ENCODE results near the gene ALG10B.
"Not testable (repeated sequence)": the region's sequence is repeated elsewhere in the genome, so short reads cannot be mapped to it uniquely, and the experiment has no call there.

The ALG10B gene

GRCh38 chr12:38291160-38291559 lies 25.4 kb upstream of the ALG10B start:
- H3K4me3 ChIP-seq (ENCODE audit: low read length): no peak overlapping the region
- DNase-seq (ENCODE audit: low read depth): no peak
- TF ChIP-seq, protein P1, sequence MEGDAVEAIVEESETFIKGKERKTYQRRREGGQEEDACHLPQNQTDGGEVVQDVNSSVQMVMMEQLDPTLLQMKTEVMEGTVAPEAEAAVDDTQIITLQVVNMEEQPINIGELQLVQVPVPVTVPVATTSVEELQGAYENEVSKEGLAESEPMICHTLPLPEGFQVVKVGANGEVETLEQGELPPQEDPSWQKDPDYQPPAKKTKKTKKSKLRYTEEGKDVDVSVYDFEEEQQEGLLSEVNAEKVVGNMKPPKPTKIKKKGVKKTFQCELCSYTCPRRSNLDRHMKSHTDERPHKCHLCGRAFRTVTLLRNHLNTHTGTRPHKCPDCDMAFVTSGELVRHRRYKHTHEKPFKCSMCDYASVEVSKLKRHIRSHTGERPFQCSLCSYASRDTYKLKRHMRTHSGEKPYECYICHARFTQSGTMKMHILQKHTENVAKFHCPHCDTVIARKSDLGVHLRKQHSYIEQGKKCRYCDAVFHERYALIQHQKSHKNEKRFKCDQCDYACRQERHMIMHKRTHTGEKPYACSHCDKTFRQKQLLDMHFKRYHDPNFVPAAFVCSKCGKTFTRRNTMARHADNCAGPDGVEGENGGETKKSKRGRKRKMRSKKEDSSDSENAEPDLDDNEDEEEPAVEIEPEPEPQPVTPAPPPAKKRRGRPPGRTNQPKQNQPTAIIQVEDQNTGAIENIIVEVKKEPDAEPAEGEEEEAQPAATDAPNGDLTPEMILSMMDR (IDR thresholded peaks at IDR 0.05; ENCODE audit: insufficient read depth, low read depth, low read length, missing control alignments): no peak

GRCh38 chr12:38302972-38303371 lies 13.6 kb upstream of the ALG10B start:
- not testable (repeated sequence) for H3K4me3 ChIP-seq (ENCODE audit: low read length)

GRCh38 chr12:38321966-38322365 lies 5.4 kb downstream of the ALG10B start:
- not testable (repeated sequence) for H3K4me3 ChIP-seq (ENCODE audit: low read length); DNase-seq (ENCODE audit: low read depth)

More at GRCh38 chr12:38302972-38303371, 13.6 kb upstream of the ALG10B start:
- not testable (repeated sequence) for DNase-seq (ENCODE audit: low read depth)

DNA sequence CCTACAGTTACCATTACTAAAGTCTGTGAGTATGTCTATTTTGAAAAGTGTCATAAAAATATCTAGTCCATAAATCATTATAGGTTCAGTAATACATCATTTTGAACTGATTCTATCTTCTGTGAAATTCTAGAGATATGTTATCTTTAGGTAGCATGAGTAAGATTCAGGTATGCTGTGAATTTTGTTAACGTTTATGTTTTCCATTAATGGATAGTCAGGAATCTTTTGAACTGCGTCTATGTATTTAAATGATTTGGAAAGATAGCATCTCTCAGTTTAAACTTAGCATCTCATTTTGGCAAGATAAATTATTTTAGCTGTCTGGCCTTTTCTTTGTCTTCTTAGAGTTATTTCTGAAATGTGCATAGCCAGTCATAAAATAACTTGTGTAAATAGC lies 8.3 kb downstream of the ALG10B start:
- TF ChIP-seq, protein P1 (IDR thresholded peaks at IDR 0.05; ENCODE audit: insufficient read depth, low read depth, low read length, missing control alignments): no peak
- DNase-seq (ENCODE audit: low read depth): no peak

DNA sequence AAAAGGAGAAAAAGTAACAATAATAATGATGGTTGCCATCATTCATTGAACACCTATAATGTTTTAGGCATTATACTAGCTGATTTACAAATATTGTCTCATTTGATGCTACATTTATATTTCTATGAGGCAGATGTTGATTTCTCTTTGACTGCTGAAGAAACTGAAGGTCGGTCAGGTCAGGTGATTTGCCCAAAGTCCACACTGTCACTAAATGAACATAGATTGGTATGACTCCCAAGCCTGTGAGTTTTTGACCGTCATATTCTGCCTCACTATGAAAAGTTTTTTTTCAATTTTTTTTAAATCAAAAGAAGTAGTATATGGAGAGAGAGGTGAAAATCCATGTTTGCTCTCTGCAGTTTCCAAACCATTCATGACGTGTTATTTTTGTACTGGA lies 10.8 kb downstream of the ALG10B start:
- TF ChIP-seq, protein P1 (IDR thresholded peaks at IDR 0.05; ENCODE audit: insufficient read depth, low read depth, low read length, missing control alignments): no peak
- no peak overlapping the region for H3K4me3 ChIP-seq (ENCODE audit: low read length)
- no peak for DNase-seq (ENCODE audit: low read depth)

More for the DNA sequence above, 8.3 kb downstream of the ALG10B start:
- H3K4me3 ChIP-seq (ENCODE audit: low read length): no peak overlapping the region

- peak; percentile 48 for DNase-seq (ENCODE audit: low read depth)
- no peak overlapping the region for H3K4me3 ChIP-seq (ENCODE audit: low read length)
Measured at GRCh38 chr12:38328306-38328895, 11.8 kb downstream of the ALG10B start.

GRCh38 chr12:38330414-38330813 lies 13.8 kb downstream of the ALG10B start:
- DNase-seq (ENCODE audit: low read depth); H3K4me3 ChIP-seq (ENCODE audit: low read length): not testable (repeated sequence)

More at GRCh38 chr12:38328306-38328895, 11.8 kb downstream of the ALG10B start:
- TF ChIP-seq, protein P1 (IDR thresholded peaks at IDR 0.05; ENCODE audit: insufficient read depth, low read depth, low read length, missing control alignments): peak; percentile 40

DNA sequence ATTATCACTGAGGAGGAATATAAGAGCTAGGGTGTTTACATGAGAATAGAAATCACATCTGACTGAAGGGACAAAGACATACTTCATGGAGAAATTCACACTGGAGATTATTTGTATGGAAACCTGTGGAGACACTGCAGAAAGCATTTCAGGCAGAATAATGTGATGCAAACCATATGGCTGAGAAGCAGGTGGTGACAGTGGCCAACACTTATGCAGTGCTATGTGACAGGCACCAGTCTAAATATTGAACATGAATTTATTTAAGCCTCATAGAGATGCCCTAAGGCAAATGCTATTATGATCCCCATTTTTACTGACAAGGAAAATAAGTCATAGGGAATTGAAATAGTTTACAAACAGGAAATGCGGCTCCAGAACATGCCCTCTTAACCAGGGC lies 16.2 kb downstream of the ALG10B start:
- H3K4me3 ChIP-seq (ENCODE audit: low read length): no peak overlapping the region
- no peak for DNase-seq (ENCODE audit: low read depth)
- TF ChIP-seq, protein P1 (IDR thresholded peaks at IDR 0.05; ENCODE audit: insufficient read depth, low read depth, low read length, missing control alignments): no peak

- no peak for DNase-seq (ENCODE audit: low read depth)
- no peak overlapping the region for H3K4me3 ChIP-seq (ENCODE audit: low read length)
- TF ChIP-seq, protein P1 (IDR thresholded peaks at IDR 0.05; ENCODE audit: insufficient read depth, low read depth, low read length, missing control alignments): no peak
Measured at GRCh38 chr12:38342444-38342843, 25.9 kb downstream of the ALG10B start.

- not testable (repeated sequence) for DNase-seq (ENCODE audit: low read depth); H3K4me3 ChIP-seq (ENCODE audit: low read length)
Measured at GRCh38 chr12:38343256-38343655, 26.7 kb downstream of the ALG10B start.

DNA sequence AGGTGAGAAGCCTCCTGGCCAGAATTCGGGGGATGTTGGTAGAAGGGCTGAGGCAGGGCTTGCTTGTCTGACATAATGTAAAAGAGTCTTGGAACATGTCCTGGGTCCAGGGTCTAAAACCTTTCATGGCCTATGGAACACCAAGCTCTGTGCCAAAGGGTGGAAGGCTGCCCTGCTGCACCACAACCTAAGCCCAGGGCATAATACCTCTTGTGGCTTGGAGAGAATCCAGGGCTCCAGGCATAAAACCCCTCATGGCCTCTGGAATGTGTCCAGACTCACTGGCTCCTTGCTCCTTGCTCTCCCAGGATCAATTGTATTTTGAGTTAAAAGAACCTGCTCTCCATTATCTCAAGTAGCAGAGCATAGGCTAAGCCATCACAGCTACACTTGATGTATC lies 27.3 kb downstream of the ALG10B start:
- not testable (repeated sequence) for DNase-seq (ENCODE audit: low read depth); H3K4me3 ChIP-seq (ENCODE audit: low read length)
